Activated CD8-positive, alpha-beta memory T cell treated with anti-CD3 and anti-CD28 coated beads for 24 hours (primary cell): Measurements from ENCODE around the gene IGF2BP3.

Experiments used
- DNase-seq: peaks from one replicate; pipeline ENCODE4 v3.0.0-alpha.2; 2020

Gene IGF2BP3

DNA sequence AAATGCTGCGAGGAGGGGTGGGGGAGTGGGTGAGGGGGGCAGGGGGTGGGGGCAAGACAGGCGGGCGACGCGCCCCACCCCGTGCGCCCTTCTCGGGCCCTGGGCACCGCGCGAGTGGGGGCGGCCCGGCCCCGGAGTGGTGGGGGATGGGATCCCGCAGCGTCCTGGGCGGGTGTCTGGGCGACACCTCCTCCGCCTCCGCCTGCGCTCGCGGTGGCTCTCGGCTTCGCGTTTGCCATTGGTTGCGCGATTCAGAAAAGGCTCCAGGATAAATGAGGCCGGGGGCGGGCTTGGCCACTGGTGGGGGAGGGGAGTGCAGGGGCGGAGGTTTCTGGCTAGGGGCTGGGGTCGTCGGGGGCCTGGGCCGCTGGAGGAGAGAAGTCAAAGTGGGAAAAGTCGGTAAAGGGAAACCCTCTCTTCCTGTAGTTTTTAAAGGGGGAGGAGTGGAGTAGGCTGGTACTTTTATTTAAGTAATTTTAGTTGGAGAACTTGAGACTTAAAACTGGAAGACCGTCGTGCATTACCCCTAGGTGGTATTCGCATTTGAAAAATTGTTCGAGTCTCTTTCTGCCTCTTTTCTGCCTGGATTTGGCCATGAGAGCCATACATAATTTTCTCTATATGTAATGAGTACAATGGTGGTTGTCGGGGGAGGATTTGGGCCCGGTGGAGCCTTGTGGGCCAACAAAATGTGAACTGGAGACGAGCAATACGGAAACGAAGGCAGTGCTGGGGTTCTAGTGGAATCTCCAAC lies 992 bp upstream of the IGF2BP3 start:
- DNase-seq: no peak

- no peak for DNase-seq
These were observed 385 bp downstream of the IGF2BP3 start for GRCh38 chr7:23469961-23470250.

- DNase-seq: peak; percentile 75
These were observed 936 bp downstream of the IGF2BP3 start for GRCh38 chr7:23469150-23469960.

DNA sequence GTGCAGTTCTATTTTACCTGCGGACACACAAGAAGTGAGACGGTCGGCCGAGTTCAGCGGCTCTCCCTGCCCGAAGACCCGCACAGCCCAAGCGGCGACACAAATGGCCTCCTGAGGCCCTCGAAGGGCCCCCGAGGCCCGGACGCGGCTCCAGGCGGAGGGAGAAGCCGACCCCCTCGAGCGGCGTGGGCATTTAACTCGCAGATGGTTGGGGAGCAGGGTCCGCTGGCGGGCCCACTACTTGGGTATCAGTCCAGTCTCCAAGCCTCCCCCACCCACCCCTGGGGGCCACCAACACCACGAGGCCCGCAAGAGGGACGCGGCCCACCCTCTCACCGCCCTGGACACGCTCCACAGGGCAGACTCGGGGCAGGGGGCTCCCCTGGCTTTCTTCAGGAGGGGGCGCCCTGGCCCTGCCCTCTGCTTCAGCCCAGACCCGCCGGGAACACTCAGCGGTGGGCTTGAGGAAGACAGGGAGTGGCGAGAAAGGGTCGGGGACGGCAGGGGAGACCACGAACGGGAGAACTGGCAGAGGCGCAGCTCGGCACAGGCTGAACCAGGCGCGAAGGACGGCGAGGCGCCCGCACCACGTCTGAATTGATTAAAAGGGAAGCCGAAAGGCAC lies 1.7 kb downstream of the IGF2BP3 start:
- DNase-seq: peak; percentile 70

GRCh38 chr7:23467806-23468525 lies 2.3 kb downstream of the IGF2BP3 start:
- DNase-seq: peak; percentile 66

- DNase-seq: no peak
These were observed 2.9 kb downstream of the IGF2BP3 start for GRCh38 chr7:23467291-23467805.

GRCh38 chr7:23462846-23463245 lies 7.4 kb downstream of the IGF2BP3 start:
- DNase-seq: no peak

DNA sequence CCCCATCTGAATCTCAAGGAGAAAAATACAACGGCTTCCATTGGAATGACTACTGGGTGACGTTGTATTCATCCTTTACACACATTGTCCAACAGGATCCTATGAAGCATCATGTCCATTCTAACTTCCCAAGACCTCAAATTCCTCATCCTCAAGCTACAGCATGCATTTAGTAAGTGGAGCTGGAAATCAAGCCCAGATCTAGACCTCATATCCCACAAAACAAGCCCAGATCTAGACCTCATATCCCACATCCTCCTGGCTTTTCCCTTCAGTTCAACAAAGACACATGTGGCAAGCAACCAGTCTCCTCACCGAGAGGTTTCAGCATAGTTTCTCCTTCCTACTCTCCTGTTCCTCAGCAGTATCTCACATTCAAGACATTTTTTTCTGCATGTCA lies 12.2 kb downstream of the IGF2BP3 start:
- DNase-seq: no peak

DNA sequence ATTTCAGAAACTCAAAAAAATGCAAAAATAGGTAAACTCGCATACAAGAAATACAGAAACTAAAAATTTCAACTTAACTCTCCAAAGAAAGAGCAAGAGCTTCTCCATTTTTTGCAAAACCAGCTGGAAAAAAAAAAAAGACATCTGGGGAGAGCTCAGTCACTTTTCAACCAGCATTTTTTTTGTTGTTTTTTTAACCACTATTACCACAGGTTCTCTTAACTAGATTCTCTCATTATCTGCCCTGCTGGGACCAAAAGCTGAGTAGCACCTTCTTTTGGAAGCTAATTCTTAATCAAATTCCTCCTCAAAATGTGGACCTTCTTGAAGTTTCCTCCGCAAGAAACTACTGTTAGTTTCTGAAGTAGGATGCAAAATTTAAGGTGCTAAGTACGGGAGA lies 14.2 kb downstream of the IGF2BP3 start:
- no peak for DNase-seq

DNA sequence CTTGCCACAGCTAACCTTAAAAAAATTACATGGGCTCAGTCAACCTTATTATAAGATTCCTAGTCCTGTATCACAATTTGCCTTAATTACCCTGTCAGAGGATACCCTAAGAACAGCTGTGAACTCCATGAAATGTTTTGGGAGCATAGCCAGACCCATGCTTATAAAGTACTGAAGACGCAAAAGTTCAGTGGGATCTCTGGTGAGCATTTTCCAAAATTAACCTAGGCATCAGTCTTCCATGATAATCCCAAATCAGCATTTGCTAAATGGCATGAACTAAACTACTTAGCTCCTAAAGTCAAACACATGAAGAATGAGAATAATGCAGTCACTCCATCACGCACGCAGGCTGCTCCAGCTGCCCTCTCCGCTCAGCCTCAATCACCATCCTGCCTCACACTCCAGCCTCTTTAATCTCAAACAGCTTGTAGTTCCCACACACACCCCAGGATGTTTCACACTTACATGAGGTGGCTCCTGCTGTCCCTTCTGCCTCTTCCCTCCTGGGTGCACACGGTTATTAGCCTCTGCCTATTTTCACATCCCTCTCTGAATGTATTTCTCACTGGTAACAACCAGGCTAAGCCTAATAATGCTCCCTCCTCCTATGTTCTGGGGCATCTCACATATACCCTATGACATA lies 15.3 kb downstream of the IGF2BP3 start:
- DNase-seq: no peak

- no peak for DNase-seq
These were observed 19.8 kb downstream of the IGF2BP3 start for GRCh38 chr7:23450518-23450917.

- no peak for DNase-seq
These were observed 20.4 kb downstream of the IGF2BP3 start for GRCh38 chr7:23449941-23450340.

- DNase-seq: no peak
These were observed 25.0 kb downstream of the IGF2BP3 start for GRCh38 chr7:23445326-23445725.

GRCh38 chr7:23443974-23444373 lies 26.3 kb downstream of the IGF2BP3 start:
- no peak for DNase-seq

GRCh38 chr7:23438171-23438570 lies 32.1 kb downstream of the IGF2BP3 start:
- DNase-seq: no peak

DNA sequence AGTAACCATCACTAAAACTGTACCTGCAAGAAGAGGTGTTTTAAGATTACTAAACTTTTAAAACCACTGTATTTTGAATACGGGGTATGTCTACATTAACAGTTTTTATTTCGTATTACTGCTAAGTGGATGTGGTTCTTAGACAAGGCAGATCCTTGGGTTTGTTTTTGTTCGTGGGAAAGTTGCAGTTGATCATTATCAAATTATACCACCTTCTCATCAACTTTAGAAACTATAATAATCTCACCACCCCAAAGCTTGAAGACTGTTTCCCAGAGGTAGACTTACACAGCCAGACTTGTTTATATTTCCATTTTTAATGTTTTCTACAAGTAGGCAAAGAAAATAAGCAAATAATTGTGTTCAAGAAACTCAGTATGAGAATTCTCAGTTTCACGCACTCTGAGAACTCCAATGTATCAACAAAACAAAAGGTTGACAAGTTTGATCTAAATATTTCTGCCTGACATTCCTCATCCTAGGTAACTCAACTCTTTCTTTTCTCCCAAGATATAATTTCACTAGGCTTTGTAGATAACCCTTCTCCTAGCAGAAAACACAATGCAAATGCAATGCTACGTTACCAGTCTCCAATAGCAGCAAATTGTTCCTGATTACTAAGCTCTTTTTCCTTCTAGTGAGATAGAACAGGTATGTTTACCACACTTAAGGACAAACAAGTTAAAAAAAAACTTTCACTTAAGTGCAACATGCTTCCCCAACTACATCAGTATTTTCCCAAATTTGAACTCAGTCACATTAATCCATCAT lies 36.0 kb downstream of the IGF2BP3 start:
- no peak for DNase-seq

DNA sequence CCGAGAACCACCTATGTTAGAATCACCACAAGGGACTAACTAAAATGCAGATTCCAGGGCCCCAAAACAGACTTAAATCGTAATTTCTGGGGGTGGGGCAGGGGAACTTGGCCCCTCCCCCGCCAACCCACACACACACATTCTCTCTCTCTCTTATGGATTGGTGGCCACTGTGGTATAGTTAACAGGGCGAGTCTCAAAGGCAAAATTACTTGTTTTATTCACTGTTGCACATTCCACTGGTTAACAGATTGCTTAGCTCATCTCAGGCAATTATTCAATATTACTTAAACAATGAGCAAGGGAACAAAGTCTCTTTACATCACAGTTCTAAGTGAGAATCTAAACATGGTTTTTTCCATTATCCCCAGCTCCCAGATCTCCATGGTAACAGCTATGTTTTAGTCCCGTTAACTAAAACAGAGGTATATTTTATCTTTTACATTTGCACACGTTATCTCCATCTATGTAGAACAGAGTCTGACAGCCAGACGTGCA lies 38.5 kb downstream of the IGF2BP3 start:
- no peak for DNase-seq

DNA sequence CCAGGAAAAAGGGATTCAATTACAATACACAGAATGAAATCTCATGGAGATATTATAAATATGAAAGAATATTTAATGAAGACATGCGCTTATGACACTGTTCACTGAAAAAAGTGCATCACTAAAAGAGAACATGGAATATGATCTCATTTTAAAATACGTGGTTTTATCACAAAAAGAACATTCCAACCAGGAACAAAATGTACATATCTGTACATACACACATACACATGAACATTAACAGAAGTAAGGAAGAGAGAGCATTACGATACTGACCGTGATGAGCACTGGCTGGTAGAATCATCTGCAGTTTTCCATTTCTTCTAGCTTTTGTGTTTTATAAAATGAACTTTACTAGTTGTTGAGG lies 39.4 kb downstream of the IGF2BP3 start:
- no peak for DNase-seq

GRCh38 chr7:23426876-23427275 lies 43.4 kb downstream of the IGF2BP3 start:
- no peak for DNase-seq

DNA sequence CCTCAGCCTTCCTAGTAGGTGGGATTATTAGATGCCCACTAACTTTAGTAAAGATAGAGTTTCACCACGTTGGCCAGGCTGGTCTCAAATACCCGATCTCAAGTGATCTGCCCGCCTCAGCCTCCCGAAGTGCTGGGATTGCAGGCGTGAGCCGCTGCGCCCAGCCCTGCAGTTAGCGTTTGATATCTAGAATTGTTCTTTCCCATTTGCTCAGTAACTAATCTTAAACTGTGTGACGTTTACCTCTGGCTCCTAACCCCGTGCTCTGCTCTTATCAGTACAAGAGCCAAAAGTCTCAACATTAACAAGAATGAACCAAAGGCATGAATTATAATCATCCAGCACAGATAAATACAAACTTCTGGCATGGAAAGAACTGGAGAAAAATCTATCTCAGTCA lies 47.4 kb downstream of the IGF2BP3 start:
- no peak for DNase-seq

DNA sequence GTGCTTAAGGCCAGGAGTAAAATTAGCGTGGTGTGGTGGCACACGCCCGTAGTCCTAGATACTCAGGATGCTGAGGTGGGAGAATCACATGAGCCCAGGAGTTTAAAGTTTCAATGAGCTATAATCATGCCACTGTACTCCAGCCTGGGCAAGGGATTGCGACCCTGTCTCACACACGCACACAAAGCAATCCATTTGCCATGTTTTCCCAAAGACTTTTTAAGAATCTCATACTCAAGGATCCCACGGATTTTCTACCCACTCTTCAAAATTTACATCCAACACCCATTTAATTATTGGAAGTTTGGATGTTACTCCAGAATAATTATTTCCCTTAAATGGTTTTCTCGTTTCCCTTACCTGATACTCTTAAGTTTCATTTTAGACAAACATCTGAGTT lies 47.9 kb downstream of the IGF2BP3 start:
- DNase-seq: no peak

- no peak for DNase-seq
These were observed 50.4 kb downstream of the IGF2BP3 start for GRCh38 chr7:23419845-23420244.
